ENCODE measurements around the gene AFAP1L2. TPM values are rescaled to one million over a fixed set of nuclear protein-coding genes. Genes with fewer than 3 reads are reported as not detected.
A peak's percentile ranks its signal among the peaks of the same experiment; 100 is the strongest.

The AFAP1L2 gene
- total RNA-seq, 1 experiment from 2014 or later = 170 TPM

DNA sequence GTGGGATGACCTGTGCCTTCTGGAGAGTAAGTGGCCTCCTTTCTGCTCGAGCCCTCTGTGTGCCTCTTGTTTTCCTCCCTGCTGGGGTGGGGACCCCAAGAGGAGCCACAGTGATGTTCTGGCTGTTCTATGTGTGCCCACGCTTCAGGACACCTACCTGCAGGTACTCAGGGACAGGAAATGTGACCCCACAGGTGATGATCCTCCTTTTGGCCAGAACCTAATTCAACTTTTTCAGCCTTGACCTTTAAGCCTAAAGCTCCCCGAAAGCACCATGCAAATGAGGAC, 95.0 kb downstream of the AFAP1L2 start:
- DNase-seq (ENCODE audit: low read depth, low spot score) (no peak), ATAC-seq (no peak)
- H3K4me1 ChIP-seq (ENCODE audit: control insufficient read depth, insufficient read depth, low read length) = peaks cover 48% of the 10 kb centered on the region
- no peaks in the 10 kb centered on the region for H3K9me3 ChIP-seq (ENCODE audit: control insufficient read depth, insufficient read depth, low read depth, low read length)
- H3K4me3 ChIP-seq (ENCODE audit: low read depth in 2 of 2, low read length in 2 of 2) = no peak overlapping the region
- CTCF ChIA-PET = no interaction called here
- TSS peak; percentile 77 for BruUV-seq (replicated peaks)
- no peaks in the 10 kb centered on the region for H3K27me3 ChIP-seq (ENCODE audit: control insufficient read depth, insufficient read depth, low read length)
- POLR2A ChIA-PET = no interaction called here
- H3K27ac ChIP-seq (ENCODE audit: low read length) = peak overlapping the region; percentile 91; the same call in 1 of the 2 replicates
- in situ Hi-C loops (cut with HindIII; ENCODE audit: low pct_unique_long_range_greater_than_20kb, low sequenced_read_pairs) (no loop called here), intact Hi-C loops (cut with micrococcal nuclease; ENCODE audit: unreplicated experiment) (loop anchor here (5.0 kb wide), 1 partner anchor 93 kb away; the partner anchor contains the start of gene AFAP1L2)
- TF ChIP-seq POLR2AphosphoS5 (IDR thresholded peaks at IDR 0.05; ENCODE audit: low read depth, low read length) (no peak), REST (IDR thresholded peaks at IDR 0.05; ENCODE audit: insufficient read depth in 1 of 2, low read depth in 2 of 2, low read length in 1 of 2) (no peak)
- H3K36me3 ChIP-seq (ENCODE audit: control insufficient read depth, insufficient read depth, low read length) = peaks cover 2% of the 10 kb centered on the region; the same call in 1 of the 2 replicates

DNA sequence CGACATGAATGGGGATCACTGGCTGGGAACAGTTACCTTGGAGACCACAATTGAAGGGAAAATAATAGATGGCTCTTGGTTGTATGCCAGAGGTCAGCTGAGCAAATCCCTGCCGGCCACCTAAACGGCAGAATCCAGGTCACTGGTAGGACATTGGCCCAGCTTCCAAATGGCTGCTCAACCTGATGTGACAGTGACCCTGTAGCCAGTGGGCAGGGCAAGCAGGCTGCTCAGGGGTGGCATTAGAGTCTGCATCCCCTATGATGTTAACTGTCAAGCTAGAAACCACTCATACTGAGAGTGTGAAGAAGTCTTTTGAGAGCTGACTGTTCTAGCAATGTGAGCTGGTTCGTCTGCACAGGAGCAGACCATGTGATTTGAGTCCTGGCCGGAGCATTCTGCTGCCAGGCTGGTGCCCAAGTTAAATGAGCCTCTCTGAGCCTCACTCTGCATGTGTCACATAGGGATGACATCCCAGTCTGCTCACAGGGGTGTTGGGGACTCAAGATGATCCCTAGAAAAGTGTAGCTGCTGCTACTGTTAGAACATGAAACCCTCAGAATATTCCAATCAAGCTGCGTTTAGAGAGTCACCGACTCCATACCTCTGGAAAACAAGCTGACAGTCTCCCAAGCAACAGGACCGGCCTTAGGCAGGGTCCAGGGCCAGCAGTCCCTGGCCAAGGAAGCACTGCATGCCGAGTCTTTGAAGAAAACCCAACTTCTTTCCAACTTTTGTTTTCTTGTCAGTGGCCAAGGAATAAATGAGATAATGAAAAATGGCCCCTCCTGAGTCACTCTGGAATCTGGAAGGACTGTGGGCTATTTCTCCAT, 95.6 kb downstream of the AFAP1L2 start:
- intact Hi-C loops (cut with micrococcal nuclease; ENCODE audit: unreplicated experiment) (loop anchor here (5.0 kb wide), 1 partner anchor 94 kb away; the partner anchor contains the start of gene AFAP1L2), in situ Hi-C loops (cut with HindIII; ENCODE audit: low pct_unique_long_range_greater_than_20kb, low sequenced_read_pairs) (no loop called here)
- TF ChIP-seq POLR2AphosphoS5 (IDR thresholded peaks at IDR 0.05; ENCODE audit: low read depth, low read length) (no peak), CTCF (IDR thresholded peaks at IDR 0.05) (no peak), TCF7L2 (IDR thresholded peaks at IDR 0.05; ENCODE audit: low read depth, low read length) (no peak), SIN3A (IDR thresholded peaks at IDR 0.05; ENCODE audit: borderline replicate concordance, insufficient read depth, low read depth, low read length) (no peak), REST (IDR thresholded peaks at IDR 0.05; ENCODE audit: insufficient read depth in 1 of 2, low read depth in 2 of 2, low read length in 1 of 2) (no peak)
- peak overlapping the region; percentile 91 for H3K27ac ChIP-seq (ENCODE audit: low read length)
- ATAC-seq (no peak), DNase-seq (ENCODE audit: low read depth, low spot score) (no peak)
- no TSS peak for BruUV-seq (replicated peaks)
- ChIA-PET POLR2A (interaction anchor here (0.6 kb wide), 1 partner anchor 22 kb away, joined by 4 read pairs; no protein-coding TSS in a partner anchor), CTCF (no interaction called here)
- peaks cover 54% of the 10 kb centered on the region for H3K4me1 ChIP-seq (ENCODE audit: control insufficient read depth, insufficient read depth, low read length)
- H3K4me3 ChIP-seq (ENCODE audit: low read depth in 2 of 2, low read length in 2 of 2) = no peak overlapping the region
- no peaks in the 10 kb centered on the region for H3K9me3 ChIP-seq (ENCODE audit: control insufficient read depth, insufficient read depth, low read depth, low read length)
- peaks cover 2% of the 10 kb centered on the region; the same call in 1 of the 2 replicates for H3K36me3 ChIP-seq (ENCODE audit: control insufficient read depth, insufficient read depth, low read length)
- no peaks in the 10 kb centered on the region for H3K27me3 ChIP-seq (ENCODE audit: control insufficient read depth, insufficient read depth, low read length)

Measured in Panc1 (cell line).